GM21423 (cell line): Measurements from ENCODE around the gene ITPKC.
A peak's percentile ranks its signal among the peaks of the same experiment; 100 is the strongest.

Source experiments
- ATAC-seq: cut with Tn5 transposase; IDR thresholded peaks from one replicate; pipeline ENCODE4 v1.9.1; 2021; ENCODE audit warnings: mild to moderate bottlenecking, moderate library complexity; ENCODE audit not compliant: unreplicated experiment

The ITPKC gene

GRCh38 chr19:40716482-40717324 is at the start of gene ITPKC, which contains the start of gene COQ8B:
Gene ITPKC, plus strand, starts transcription at chr19:40717112. Its CDS starts 24 bp downstream, at chr19:40717136.
Gene COQ8B, minus strand, starts transcription at chr19:40716886. Its CDS starts 2,254 bp downstream, at chr19:40714632.
- peak; percentile 66 for ATAC-seq

DNA sequence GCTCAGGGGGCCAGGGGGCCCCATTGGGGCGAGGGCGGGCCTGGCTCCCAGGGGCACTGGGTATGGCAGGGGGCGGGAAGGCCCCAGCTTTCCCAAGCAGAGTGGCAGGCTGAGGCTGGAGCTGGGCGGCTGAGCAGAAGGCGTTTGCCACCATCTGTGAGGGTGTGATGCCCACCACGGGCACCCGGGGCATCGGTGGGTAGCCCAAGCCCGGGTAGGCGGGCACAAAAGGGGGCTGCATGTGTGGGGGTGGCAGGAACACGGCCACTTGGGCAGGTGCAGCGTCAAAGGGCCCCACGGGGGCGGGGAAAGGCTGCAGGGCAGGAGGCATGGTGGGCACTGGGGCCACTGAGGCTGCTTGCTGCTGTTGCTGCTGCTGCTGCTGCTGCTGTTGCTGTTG is 49.3 kb upstream of the ITPKC start:
- ATAC-seq: no peak

GRCh38 chr19:40668991-40669614 is 47.8 kb upstream of the ITPKC start:
- no peak for ATAC-seq

DNA sequence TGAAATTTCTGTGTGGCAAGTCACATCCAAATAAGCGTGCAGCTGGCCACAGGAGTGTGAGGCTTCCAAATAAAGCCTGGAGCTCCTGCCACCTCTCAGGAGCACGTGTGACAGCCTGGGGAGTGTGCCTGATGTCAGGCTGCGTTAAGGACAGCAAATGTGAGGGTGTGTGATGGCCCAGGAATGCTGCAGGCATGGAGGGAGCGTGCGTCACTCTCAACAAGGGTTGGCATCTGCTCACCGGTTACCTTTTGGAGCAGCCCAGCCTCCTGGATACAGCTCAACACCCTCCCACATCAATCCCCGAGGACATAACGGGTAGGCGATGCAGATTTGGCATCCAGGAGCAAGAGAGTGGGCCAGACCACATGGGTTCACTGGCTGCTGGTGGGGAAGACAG is 45.5 kb upstream of the ITPKC start:
- no peak for ATAC-seq

DNA sequence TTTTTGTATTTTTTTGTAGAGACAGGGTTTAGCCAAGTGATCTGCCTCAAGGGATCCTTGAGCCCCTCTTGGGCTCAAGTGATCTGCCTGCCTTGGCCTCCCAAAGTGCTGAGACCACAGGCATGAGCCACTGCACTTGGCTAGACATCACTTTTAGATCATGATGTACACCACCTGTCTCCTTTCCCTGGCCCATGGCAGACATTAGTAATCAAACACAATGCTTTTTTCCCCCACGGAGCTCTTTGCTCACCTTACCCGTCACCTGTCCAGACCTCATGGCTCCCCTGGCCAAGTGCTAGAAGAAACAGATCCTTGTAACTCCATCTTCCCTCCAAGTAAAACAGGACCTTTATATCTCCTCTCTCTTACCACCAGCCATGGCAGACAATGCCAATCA is 44.9 kb upstream of the ITPKC start:
- no peak for ATAC-seq

- ATAC-seq: no peak
These were observed 44.2 kb upstream of the ITPKC start for GRCh38 chr19:40672573-40673299.

- ATAC-seq: no peak
These were observed 43.5 kb upstream of the ITPKC start for GRCh38 chr19:40673397-40673796.

- ATAC-seq: no peak
These were observed 42.6 kb upstream of the ITPKC start for GRCh38 chr19:40674291-40674690.

DNA sequence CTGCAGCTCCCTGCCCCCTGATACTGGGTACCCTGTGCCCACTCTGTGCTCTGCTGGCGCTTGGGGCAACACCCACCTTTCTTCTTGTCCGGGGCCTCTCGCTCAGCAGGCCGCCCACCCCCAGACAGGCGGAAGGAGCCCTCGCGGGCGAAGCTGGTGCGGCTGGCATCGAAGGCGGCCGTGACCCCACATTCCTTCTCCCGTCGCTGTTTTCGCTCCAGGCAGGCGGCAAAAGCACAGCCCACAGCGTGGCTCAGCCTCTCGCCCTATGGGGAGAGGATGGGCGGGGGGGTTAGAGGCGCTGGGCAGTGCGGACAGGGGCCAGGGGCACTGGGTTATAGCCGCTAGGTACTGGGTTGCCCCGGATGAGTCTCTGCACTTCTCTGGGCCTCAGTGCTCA is 39.8 kb upstream of the ITPKC start:
- no peak for ATAC-seq

GRCh38 chr19:40681039-40681438 is 35.9 kb upstream of the ITPKC start:
- ATAC-seq: no peak

DNA sequence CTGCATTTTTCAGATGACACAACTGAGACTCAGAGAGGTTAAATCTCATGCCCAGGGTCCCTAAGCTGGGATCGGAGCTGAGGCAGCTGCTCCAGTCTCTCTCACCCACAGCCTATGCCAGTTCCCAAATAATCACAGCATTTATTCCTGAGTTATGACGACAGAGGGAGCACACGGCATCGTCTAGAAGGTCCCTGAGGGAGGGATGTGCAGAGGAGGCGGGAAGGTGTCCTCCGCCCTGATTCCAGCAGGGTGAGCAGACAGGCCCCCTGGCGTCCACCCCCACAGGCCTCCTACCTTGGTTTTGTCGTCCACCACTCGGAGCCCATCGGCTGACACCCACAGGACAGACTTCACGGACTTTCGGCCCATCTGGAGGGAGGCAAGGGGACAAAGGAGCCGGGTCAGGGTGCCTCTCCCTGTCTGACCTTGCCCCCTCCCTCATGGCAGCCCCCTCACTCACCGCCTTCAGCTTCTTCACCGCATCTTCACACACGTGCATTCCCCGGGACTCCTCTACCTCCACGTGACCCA is 34.4 kb upstream of the ITPKC start:
- ATAC-seq: no peak

GRCh38 chr19:40683437-40683836 is 33.5 kb upstream of the ITPKC start:
- ATAC-seq: no peak

GRCh38 chr19:40684280-40684679 is 32.6 kb upstream of the ITPKC start:
- no peak for ATAC-seq

DNA sequence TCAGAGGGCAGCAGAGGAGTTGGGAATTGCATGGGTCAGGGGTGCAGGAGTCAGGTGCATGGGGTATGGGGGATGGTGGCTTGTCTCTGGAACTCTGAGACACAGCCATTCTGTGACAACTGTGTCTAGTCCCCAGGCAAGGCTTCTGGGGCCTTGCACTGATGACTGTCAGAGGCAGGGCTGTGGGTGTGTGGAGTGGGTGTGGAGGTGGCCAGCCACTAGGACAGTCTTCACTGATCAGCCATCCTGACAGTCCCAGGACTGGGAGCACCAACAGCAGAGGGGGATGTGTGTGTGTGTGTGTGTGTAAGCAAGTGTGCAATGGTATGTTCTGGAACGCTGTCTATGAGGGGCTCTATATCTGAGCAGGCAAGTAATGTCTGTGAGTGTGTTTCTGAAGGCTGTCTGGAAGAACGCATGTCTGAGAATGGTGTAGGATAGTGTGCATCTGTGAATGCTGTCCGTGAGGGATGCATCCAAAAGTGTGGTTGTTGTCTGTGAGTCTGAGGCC is 31.8 kb upstream of the ITPKC start:
- ATAC-seq: no peak

DNA sequence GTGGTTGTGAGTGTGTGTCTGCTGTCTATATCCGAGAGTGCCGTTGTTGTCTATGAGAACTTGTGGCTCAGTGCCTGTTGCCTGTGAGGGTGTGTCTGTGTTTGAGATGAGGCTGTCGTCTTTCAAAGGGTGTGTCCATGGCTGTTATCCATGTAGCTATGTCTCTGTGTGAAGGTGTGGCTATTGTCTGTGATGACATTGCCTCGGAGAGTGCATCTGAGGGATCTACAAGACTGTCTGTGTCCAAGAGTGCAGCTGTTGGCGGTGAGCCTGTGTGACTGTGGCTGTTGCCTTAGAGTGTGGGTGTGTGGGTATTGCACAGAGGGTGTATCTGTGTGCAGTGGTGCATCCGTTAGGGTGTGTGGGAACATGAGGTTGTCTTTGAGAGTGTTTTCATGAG is 31.3 kb upstream of the ITPKC start:
- ATAC-seq: no peak

GRCh38 chr19:40686882-40687524 is 29.9 kb upstream of the ITPKC start:
- no peak for ATAC-seq

DNA sequence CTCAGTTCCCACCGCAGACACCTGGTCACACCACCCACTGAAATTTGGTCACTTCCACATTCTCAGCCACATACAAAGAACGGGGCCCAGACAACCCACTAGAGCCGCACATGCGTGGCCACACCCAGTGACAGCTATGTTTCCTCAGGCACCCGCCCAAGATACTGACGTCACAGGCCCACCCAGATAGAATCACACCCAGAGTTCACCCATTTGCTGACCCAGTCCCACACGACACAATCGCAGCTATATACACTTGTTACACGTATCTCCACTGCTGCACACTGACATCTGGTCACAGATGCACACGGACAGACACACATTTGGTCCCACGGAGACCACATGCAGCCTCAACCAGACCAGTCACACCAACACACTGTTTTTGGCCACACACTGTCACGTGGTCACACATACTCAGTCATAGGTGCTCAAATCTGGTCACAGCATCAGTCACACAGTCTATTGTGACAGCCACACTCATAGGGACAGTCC is 29.3 kb upstream of the ITPKC start:
- no peak for ATAC-seq

- no peak for ATAC-seq
These were observed 28.6 kb upstream of the ITPKC start for GRCh38 chr19:40688309-40688708.

GRCh38 chr19:40688987-40689338 is 27.9 kb upstream of the ITPKC start:
- ATAC-seq: no peak

DNA sequence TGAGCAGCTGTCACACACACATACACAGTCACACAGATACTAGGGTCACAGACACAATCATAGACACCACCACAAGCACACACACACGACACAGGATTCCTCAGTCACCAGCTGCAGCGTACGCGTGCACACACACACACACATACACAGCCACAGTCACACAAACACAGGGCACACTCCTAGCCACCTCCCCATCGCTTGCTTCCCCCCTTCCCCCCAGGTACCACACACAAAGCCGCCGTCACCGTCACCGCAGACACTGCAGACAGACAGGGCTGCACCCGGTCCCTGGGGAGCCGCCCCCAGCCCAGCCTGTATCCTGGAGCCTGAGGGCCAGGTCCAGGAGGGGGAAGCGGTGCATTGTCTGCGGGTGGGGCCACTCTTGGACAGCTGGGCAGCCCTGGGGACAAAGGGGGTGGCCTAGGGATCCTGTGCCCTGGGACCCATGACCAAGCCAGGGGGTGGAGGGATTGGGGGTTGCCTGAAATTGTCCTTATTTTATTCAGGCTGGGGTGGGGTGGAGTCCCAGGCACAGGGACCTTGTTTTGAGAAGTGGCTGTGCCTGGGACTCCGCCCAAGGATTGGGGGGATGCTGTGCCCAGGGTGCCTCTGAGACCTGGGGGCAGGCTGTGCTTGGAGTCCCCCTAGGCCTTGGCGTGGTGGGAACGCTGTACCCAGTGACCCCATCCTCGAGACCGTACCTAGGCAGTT is 27.4 kb upstream of the ITPKC start:
- no peak for ATAC-seq
